Measurements from ENCODE around the gene SHISA7. TPM values are rescaled to one million over a fixed set of nuclear protein-coding genes. Genes with fewer than 3 reads are reported as not detected.

The SHISA7 gene
- total RNA-seq, 1 donor from 2014 or later: not detected

DNA sequence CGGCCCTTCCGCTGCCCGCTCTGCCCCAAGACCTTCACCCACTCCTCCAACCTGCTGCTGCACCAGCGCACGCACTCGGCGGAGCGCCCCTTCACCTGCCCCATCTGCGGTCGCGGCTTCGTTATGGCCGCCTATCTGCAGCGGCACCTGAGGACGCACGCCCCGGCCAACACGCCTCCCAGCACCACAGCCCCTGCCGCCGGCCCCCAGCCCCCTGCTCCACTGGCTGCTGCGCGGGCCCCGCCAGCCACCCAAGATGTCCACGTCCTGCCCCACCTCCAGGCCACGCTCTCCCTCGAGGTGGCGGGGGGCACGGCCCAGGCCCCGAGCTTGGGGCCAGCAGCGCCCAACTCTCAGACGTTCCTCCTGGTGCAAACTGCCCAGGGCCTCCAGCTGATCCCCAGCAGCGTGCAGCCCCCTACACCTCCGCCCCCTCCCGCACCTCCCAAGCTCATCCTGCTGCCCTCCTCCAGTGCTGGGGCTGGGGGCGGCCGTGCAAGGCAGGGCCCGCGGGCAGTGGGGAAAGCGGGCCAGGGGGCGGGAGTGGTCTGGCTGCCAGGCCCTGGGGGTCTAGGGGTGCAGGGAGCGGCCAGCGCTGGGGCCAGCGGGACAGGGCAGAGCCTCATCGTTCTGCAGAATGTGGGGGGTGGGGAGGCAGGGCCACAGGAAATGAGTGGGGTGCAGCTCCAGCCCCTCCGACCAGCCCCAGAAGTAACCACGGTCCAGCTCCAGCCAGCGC, 40.0 kb upstream of the SHISA7 start:
- ATAC-seq (no peak), DNase-seq (ENCODE audit: missing footprints) (peak; percentile 66)
- intact Hi-C loops (cut with DNase I): no loop called here

- ATAC-seq (no peak), DNase-seq (ENCODE audit: missing footprints) (peak; percentile 67)
- intact Hi-C loops (cut with DNase I): no loop called here
Observed at GRCh38 chr19:55482156-55482961, 39.3 kb upstream of the SHISA7 start.

- intact Hi-C loops (cut with DNase I): no loop called here
- no peak for ATAC-seq
- DNase-seq (ENCODE audit: missing footprints): peak; percentile 37
Observed at GRCh38 chr19:55481794-55482155, 38.7 kb upstream of the SHISA7 start.

DNA sequence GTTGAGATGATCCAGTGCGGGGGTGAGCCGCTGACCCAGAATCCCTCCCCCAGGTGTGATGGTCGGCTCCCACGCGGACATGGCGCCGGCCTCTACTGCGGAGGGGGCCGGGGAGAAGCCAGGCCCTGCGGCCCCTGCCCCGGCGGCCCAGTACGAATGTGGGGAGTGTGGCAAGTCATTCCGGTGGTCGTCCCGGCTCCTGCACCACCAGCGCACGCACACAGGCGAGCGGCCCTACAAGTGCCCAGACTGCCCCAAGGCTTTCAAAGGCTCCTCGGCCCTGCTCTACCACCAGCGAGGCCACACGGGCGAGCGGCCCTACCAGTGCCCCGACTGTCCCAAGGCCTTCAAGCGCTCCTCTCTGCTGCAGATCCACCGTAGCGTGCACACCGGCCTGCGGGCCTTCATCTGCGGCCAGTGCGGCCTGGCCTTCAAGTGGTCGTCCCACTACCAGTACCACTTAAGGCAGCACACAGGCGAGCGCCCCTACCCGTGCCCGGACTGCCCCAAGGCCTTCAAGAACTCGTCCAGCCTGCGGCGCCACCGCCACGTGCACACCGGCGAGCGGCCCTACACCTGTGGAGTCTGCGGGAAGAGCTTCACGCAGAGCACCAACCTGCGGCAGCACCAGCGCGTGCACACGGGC, 38.2 kb upstream of the SHISA7 start:
- ATAC-seq (no peak), DNase-seq (ENCODE audit: missing footprints) (peak; percentile 64)

GRCh38 chr19:55479451-55480230, 36.5 kb upstream of the SHISA7 start:
- ATAC-seq (no peak), DNase-seq (ENCODE audit: missing footprints) (peak; percentile 52)
- intact Hi-C loops (cut with DNase I): no loop called here

More for the DNA sequence above, 38.2 kb upstream of the SHISA7 start:
- intact Hi-C loops (cut with DNase I): no loop called here

DNA sequence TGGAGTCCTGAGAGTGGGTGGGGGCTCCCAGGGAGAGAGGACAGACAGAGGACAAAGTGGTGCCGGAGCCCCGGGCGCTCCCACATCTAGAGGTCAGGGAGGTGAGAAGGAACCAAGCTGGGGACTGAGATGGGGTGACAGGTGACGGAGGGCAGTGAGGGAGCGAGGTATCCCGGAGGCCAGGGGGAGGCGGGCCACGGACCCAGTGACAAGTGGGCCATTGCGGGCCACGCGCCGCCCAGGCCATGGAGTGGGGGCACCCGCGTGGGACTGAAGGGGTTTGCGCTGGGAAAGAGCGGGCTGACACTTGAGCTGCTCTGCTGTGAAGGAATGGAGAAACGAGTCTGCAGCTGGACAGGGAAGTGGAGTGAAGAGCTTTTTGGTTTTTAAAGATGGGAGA, 35.9 kb upstream of the SHISA7 start:
- no peak for ATAC-seq
- peak; percentile 31 for DNase-seq (ENCODE audit: missing footprints)
- intact Hi-C loops (cut with DNase I): no loop called here

- intact Hi-C loops (cut with DNase I): no loop called here
- DNase-seq (ENCODE audit: missing footprints) (peak; percentile 58), ATAC-seq (no peak)
Observed at GRCh38 chr19:55478364-55478763, 35.3 kb upstream of the SHISA7 start.

GRCh38 chr19:55477905-55478304, 34.8 kb upstream of the SHISA7 start:
- intact Hi-C loops (cut with DNase I): no loop called here
- no peak for ATAC-seq
- DNase-seq (ENCODE audit: missing footprints): peak; percentile 30

- intact Hi-C loops (cut with DNase I): no loop called here
- DNase-seq (ENCODE audit: missing footprints): peak; percentile 100
- peak; percentile 97 for ATAC-seq
Observed at GRCh38 chr19:55476100-55476775, 33.1 kb upstream of the SHISA7 start, which contains the start of gene ZNF628. TSS of gene ZNF628 (plus strand) at chr19:55476617. CDS start at chr19:55479911, 3,294 bp downstream.

- intact Hi-C loops (cut with DNase I): no loop called here
- DNase-seq (ENCODE audit: missing footprints): peak; percentile 27
- ATAC-seq: no peak
Observed at GRCh38 chr19:55474269-55475265, 31.5 kb upstream of the SHISA7 start.

DNA sequence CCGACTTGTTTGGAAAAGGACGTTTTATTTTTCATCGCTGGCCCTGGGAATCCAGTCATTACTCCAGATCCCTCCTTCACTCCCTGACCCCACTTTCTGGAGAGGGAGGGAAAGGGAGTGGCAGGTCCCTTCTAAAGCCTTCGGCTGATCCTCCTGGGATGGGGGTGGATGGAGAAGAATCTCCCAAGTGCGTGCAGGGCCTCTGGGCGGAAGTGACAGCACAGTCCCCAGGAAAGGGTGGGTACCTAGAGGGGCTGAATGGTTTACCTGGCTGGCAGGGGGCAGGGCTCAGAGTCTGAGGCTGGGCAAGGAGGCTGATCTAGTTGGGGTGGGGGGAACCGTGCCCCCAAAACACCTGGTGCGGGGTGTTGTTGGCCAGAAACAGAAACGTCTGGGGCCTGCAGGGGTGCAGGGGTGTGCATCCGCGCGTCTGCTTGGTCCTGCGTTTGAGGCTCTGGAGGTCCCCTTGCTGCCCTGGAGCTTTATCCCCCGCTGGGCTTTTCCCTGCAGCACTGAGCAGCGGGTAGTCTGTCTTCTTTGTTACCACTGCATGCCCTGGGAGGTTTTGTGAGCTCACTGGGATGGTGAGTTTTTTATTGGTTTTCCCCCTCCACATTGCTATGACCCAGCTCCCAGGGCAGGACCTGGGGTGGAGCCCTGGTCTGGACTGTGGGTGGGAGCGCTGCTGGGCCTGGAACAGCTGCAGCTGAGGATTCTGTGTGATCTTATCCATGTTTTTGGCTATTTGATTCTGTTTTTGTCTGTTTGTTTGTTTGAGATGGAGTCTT, 30.3 kb upstream of the SHISA7 start:
- DNase-seq (ENCODE audit: missing footprints) (peak; percentile 45), ATAC-seq (no peak)
- intact Hi-C loops (cut with DNase I): no loop called here

- DNase-seq (ENCODE audit: missing footprints): peak; percentile 3
- no peak for ATAC-seq
- intact Hi-C loops (cut with DNase I): no loop called here
Observed at GRCh38 chr19:55472463-55472862, 29.4 kb upstream of the SHISA7 start.

- DNase-seq (ENCODE audit: missing footprints): peak; percentile 35
- no peak for ATAC-seq
- intact Hi-C loops (cut with DNase I): no loop called here
Observed at GRCh38 chr19:55471266-55471665, 28.2 kb upstream of the SHISA7 start.

- intact Hi-C loops (cut with DNase I): no loop called here
- DNase-seq (ENCODE audit: missing footprints) (no peak), ATAC-seq (no peak)
Observed at GRCh38 chr19:55468054-55468393, 24.9 kb upstream of the SHISA7 start.

- ATAC-seq: peak; percentile 89
- peak; percentile 92 for DNase-seq (ENCODE audit: missing footprints)
- intact Hi-C loops (cut with DNase I): loop anchor here (2.0 kb wide), 1 partner anchor 37 kb away; no protein-coding TSS in a partner anchor
Observed at GRCh38 chr19:55467236-55468053, 24.3 kb upstream of the SHISA7 start.

- intact Hi-C loops (cut with DNase I): loop anchor here (2.0 kb wide), 1 partner anchor 39 kb away; no protein-coding TSS in a partner anchor
- no peak for DNase-seq (ENCODE audit: missing footprints)
- no peak for ATAC-seq
Observed at GRCh38 chr19:55466241-55466614, 23.1 kb upstream of the SHISA7 start.
